Retina (tissue), 1 donor: Measurements from ENCODE around the gene SNAP29.
"Not testable (repeated sequence)": the region's sequence is repeated elsewhere in the genome, so short reads cannot be mapped to it uniquely, and the experiment has no call there.

Experiments
- DNase-seq: peaks from one replicate; pipeline ENCODE4 v3.0.0-alpha.2; 2016

SNAP29 gene

GRCh38 chr22:20836987-20837823 lies 21.6 kb upstream of the SNAP29 start:
- DNase-seq, result no peak

DNA sequence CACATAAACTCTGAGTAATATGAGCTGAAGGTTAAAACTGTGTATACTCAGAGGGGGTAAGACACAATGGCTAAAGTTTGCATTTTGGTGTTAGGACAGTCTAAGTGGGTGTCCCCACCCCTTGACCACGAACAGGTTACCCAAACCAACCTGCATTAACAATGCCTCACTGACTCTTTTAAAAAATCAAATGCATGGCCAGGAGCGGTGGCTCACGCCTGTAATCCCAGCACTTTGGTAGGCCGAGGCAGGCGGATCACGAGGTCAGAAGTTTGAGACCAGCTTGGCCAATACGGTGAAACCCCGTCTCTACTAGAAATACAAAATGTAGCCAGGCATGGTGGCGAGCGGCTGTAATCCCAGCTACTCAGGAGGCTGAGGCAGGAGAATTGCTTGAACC lies 19.5 kb upstream of the SNAP29 start:
- DNase-seq, result not testable (repeated sequence)

DNA sequence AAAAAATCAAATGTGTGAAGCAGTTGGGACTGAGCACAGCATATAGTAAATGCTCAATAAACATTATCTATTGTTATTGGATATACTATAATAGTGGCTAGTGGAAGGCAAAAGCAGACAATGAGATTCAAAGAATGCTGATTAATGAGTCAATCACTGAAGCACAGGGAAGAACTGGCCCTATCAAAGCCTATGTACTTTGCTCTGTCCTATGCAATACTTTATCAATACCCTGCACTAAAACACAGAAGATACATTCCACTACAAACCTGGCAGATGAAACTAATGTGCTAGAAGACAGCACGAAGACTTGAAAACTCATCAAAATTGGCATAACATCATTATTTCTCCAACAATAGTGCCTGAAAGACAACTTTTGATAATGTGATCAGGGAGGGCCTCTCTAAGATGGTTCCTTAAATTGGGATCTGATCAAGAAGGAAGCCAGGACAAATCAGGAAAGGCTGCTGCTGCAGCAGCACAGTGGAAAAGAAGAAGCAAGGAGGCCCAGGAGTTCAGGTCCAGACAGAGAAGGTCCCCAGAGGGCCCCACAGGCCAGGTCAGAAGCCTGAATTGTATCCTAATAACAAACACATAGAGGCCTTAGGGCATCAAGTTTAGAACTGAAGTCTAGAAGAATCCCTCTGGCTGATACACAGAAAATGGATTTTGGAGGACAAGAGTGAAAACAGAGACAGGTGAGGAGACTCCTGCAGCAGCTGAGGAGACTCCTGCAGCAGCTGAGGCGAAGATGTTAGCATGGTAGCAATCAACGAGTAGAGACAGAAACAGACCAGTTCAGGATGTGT lies 18.8 kb upstream of the SNAP29 start:
- no peak for DNase-seq

GRCh38 chr22:20840646-20841371 lies 18.0 kb upstream of the SNAP29 start:
- DNase-seq, result no peak

- DNase-seq, result no peak
Observed at GRCh38 chr22:20843501-20843900, 15.3 kb upstream of the SNAP29 start.

GRCh38 chr22:20844055-20845037 lies 14.5 kb upstream of the SNAP29 start:
- DNase-seq, result no peak

- DNase-seq, result no peak
Observed at GRCh38 chr22:20847318-20847822, 11.4 kb upstream of the SNAP29 start.

GRCh38 chr22:20852076-20852475 lies 6.7 kb upstream of the SNAP29 start:
- no peak for DNase-seq

DNA sequence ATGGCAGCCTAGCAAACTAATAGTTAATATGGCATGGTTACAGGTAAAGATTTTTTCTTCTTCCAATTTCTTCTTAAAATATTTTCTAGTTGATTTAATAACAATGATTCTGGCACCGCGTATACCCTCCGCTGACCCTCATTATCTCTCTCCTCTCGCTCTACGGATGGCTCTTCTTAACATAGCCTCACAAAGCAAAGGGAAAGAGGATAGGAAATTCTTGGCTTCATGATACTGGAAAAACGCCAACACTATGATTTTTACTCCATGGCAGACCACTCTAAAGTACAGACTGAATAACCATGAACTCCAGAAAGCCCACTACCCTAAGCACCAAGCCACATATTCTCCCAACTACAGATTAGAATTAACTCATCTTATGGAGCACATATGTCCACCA lies 6.3 kb upstream of the SNAP29 start:
- no peak for DNase-seq

GRCh38 chr22:20853236-20853660 lies 5.6 kb upstream of the SNAP29 start:
- DNase-seq, result no peak

DNA sequence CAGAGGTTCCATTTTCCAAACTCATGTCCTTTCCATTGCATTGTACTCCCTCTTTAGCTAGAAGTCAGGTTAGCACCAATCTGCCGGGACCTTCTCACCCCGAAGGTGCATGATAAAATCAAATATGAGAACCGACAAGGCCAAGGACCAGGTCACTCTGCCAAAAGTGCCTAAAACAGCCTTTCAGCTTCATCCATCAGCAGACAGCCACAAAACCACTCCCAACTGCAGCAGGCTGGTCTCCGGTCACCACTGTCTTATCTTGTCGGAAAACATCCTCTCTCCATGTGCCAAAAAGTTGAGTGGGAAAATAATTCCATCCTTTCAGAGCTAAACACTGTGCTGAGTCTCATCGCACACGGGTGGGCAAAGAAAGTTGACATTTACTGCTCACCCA lies 1.6 kb upstream of the SNAP29 start:
- DNase-seq, result no peak

DNA sequence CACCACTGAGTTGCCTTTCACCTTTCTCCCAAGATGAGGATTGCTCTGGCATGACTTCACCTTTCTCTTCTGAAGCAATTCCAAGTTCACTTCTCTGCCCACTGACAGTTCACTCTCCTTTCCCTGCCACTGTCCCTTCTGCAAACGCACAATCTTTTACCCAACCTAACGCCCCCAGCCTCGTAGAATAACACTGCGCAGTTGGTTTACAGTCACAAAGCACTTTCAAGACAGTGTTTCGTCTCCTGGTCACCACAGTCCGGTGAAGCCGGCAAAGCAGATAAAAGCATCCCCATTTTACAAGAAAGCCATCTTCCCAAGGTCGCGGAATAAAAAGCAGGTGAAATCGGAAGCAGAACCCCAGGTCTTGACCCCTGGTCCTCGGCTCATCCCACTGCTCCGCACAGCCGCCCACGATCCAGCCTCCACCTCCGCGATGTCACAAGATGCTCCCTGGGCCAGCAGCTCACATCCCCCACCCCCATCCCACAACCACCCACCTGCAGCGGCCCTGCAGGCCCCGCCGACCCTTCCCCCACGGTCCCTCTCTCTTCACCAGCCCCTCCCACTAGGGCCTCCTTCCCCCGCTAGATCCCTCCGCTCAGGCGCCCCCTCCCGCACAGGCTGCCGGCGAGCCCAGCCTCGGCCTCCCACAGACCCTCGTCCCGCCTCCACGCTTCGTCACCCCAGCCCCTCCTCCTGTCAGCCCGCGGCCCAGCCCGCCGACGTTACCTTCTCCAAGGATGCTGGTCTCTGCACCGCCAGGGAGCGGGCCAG lies 781 bp upstream of the SNAP29 start:
- peak; percentile 92 for DNase-seq

DNA sequence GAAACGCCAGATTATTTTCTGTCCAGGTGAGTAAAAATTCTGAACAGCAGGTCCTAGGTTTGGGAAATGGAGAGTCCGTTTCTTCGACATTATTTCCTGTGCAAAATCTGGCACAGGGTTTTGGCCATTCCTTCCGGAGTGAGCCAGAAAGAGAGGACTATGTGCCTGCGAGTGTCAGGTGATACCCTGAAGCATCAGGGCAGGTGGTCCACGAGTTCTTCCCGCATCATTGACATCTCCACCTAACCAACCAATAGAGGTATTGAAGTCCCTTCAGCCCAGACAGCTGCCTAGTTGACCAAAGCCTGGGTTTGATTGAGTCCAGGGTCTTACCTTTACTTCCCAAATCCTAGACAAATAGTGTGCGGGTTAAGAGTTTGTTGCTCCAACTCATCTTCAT lies 808 bp downstream of the SNAP29 start:
- DNase-seq, result no peak

GRCh38 chr22:20862540-20862939 lies 3.7 kb downstream of the SNAP29 start:
- DNase-seq, result no peak

DNA sequence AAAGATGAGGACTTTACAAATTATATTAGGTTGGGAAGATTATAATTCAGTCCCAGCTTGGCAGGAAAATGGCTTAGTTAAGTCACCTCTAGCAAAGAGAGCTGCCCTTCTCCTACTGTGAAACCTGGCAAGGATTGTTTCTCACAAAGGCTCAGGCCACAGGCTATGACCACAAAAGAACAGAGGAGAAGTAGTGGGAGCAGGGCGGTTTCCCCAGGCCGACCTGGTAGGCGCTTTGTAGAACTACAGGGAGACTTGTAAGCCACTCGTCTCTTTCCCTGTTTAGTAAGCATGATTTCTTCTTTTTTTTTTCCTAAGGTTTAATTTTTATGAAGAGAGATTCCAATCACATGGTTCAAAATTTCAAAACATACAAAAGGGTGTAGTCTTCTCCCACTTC lies 4.6 kb downstream of the SNAP29 start:
- DNase-seq, result no peak

DNA sequence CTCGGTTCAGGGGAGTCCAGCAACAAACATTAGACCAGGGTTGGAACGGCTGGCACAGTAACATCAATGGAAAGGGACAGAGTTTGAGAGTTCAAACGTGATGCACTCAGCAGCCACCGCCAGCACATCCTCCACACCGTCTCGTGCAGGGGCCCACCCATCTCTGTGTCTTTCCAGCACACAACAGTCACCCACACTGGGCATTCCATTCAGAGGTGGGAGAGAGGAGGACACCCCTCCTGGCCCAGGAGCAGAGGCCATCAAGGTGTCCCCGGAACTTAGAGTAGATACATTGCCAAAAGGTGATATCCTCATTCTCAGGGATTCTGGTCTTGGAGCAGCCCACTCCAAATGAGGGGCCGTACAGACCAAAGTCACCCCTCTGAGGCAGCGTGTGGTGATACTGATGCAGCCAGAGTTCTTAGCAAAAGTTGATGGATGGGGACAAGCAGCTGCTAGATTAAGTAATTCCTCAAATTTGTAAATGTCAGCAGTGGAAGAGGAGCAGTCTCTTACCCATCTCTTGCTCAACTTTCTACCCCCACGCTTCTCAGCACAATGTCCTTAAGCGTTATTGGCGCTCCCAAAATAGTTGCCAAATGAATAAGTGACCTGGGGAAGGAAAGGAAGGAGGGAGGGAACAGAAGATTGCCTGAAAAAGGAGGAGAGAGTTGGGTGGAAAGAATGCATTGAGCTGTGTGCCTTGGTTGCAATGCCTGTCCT lies 5.5 kb downstream of the SNAP29 start:
- no peak for DNase-seq

- DNase-seq, result no peak
Observed at GRCh38 chr22:20865331-20865730, 6.5 kb downstream of the SNAP29 start.

DNA sequence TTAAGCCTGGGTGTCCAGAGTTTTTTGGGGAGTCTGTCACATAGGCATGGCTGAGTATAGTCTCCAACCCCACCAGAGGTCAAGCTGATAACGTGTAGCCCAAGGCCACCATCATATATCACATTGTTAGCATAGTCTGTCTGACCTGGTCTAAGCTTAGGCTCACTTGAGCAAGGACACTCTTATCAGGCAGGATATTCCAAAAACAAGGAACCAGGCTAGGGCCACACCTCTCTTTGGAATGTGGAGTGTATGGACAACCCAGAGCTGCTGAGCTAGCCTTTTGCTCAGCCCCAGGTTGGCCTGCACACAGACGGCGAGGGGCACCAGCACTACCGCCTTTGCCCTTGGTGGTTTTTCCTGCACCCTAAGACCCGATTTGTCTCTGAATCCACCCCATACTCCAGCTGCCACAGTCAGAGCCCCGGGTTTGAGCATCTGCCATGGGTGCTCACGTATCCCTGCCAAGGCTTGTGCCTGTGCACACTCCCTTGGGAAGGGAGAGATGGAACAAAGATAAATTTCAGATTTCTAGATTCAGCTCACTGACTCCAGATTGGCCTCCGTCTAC lies 7.2 kb downstream of the SNAP29 start:
- no peak for DNase-seq

DNA sequence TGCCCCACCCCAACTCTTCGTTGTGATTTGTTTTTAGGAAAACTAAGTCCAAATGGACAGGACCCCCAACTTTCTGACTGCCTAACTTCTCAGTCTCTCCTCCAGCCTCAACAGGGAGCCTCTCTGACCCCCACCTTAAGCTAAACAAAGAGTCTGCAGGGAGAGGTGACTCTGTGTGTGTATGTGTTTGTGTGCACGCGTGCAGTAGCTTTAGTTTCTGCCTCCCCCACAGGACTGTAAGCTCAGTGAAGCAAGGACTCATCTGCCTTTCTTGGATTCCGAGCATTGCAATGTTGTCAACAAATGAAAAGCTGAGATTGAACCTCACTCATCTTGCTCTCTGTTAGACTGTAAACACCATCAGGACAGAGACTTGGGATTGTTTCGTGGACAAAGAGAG lies 7.9 kb downstream of the SNAP29 start:
- DNase-seq, result peak; percentile 43
